ENCODE measurements around the gene SLC17A1. TPM values are rescaled to one million over a fixed set of nuclear protein-coding genes. Genes with fewer than 3 reads are reported as not detected.
A peak's percentile ranks its signal among the peaks of the same experiment; 100 is the strongest.

Gene SLC17A1
- total and polyA plus RNA-seq, 4 donors = not detected

GRCh38 chr6:25815194-25815593 is 16.7 kb downstream of the SLC17A1 start:
- Histone ChIP-seq H3K4me3 (ENCODE audit: low read length in 2 of 2) (no peak overlapping the region), H3K27ac (ENCODE audit: low read depth in 1 of 2, low read length in 2 of 2) (no peak overlapping the region), H3K4me1 (ENCODE audit: control insufficient read depth in 1 of 2, insufficient read depth in 2 of 2, low read length in 2 of 2) (no peaks in the 10 kb centered on the region), H3K36me3 (ENCODE audit: control insufficient read depth in 1 of 2, insufficient read depth in 2 of 2, low read length in 1 of 2) (no peaks in the 10 kb centered on the region), H3K27me3 (ENCODE audit: control insufficient read depth in 1 of 2, insufficient read depth in 2 of 2, low read length in 1 of 2) (no peaks in the 10 kb centered on the region), H3K9me3 (ENCODE audit: control insufficient read depth, low read length) (no peaks in the 10 kb centered on the region)
- intact Hi-C loops (cut with DNase I) = no loop called here
- no peak for ATAC-seq (ENCODE audit: low FRiP score)
- no peak for DNase-seq
- WGBS, 2 donors = 74 to 76% methylated on average over 3 of the region's 3 CpGs

DNA sequence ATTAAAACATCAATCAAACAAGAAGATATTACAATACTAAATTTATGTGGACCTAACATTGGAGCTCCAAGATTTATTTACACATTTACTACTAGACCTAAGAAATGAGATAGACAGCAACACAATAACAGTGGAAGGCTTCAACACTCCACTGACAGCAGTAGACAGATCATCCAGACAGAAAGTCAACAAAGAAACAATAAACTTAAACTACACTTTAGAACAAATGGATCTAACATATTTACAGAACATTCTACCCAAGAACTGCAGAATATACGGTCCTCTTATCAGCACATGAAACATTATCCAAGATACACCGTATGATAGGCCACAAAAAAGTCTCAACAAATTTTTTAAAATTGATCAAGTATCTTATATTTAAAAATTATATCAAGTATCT is 27.0 kb downstream of the SLC17A1 start:
- Histone ChIP-seq H3K4me3 (ENCODE audit: low read length in 2 of 2) (no peak overlapping the region), H3K27me3 (ENCODE audit: control insufficient read depth in 1 of 2, insufficient read depth in 2 of 2, low read length in 1 of 2) (peaks cover 0 to 2% of the 10 kb centered on the region in 2 donors), H3K36me3 (ENCODE audit: control insufficient read depth in 1 of 2, insufficient read depth in 2 of 2, low read length in 1 of 2) (no peaks in the 10 kb centered on the region), H3K27ac (ENCODE audit: low read depth in 1 of 2, low read length in 2 of 2) (no peak overlapping the region), H3K4me1 (ENCODE audit: control insufficient read depth in 1 of 2, insufficient read depth in 2 of 2, low read length in 2 of 2) (no peaks in the 10 kb centered on the region), H3K9me3 (ENCODE audit: control insufficient read depth, low read length) (no peaks in the 10 kb centered on the region)
- no peak for DNase-seq
- intact Hi-C loops (cut with DNase I) = no loop called here
- ATAC-seq (ENCODE audit: low FRiP score) = no peak
- 87 to 88% methylated on average over 2 of the region's 2 CpGs for WGBS, 2 donors

DNA sequence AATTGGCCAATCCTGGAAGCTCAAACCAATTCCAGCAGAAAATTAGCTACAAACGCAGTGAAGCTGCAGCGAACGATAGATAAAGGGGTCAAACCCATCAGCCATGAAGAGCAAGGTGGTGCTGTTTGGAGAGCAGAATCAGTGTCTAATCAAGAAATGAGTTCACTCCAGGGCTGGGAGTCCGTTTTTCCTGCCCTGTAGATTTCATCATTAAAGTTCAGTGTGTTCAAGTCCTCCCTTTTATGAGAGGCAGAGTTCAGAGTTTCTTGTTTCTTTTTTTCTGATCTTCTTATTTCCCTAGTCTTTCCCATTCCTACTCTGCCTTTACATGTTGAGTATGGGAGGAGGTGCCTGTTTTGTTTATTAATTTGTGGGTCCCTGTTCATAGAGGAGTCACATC is 30.4 kb downstream of the SLC17A1 start:
- H3K27ac ChIP-seq (ENCODE audit: low read depth in 1 of 2, low read length in 2 of 2) = no peak overlapping the region
- 85 to 92% methylated on average over 4 of the region's 4 CpGs for WGBS, 2 donors
- H3K4me1 ChIP-seq (ENCODE audit: control insufficient read depth in 1 of 2, insufficient read depth in 2 of 2, low read length in 2 of 2) = no peaks in the 10 kb centered on the region
- H3K36me3 ChIP-seq (ENCODE audit: control insufficient read depth in 1 of 2, insufficient read depth in 2 of 2, low read length in 1 of 2) = no peaks in the 10 kb centered on the region
- ATAC-seq (ENCODE audit: low FRiP score) = no peak
- H3K4me3 ChIP-seq (ENCODE audit: low read length in 2 of 2) = no peak overlapping the region
- no peaks in the 10 kb centered on the region for H3K9me3 ChIP-seq (ENCODE audit: control insufficient read depth, low read length)
- intact Hi-C loops (cut with DNase I) = no loop called here
- no peak for DNase-seq
- peaks cover 0 to 2% of the 10 kb centered on the region in 2 donors for H3K27me3 ChIP-seq (ENCODE audit: control insufficient read depth in 1 of 2, insufficient read depth in 2 of 2, low read length in 1 of 2)

DNA sequence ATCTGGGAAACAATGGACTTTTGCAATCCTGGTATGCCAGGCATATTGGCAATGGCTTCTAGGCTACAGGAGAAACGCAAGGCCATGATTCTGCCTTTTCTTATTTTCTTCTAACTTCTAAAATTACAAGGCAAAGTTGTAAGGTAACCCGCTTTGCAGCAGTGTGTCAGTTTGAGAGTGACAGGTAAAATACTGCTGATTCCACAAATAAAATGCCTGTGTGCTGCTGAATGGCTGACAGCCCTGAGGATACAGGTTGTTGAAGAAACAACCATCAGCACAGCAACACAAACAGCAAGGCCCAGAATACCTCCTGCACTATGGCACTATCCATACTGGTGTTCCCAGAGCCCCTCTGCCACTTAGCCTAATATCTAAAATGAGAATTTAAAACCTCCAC is 37.1 kb downstream of the SLC17A1 start:
- DNase-seq (no peak), ATAC-seq (ENCODE audit: low FRiP score) (no peak)
- Histone ChIP-seq H3K9me3 (ENCODE audit: control insufficient read depth, low read length) (no peaks in the 10 kb centered on the region), H3K4me1 (ENCODE audit: control insufficient read depth in 1 of 2, insufficient read depth in 2 of 2, low read length in 2 of 2) (no peaks in the 10 kb centered on the region), H3K27ac (ENCODE audit: low read depth in 1 of 2, low read length in 2 of 2) (no peak overlapping the region), H3K27me3 (ENCODE audit: control insufficient read depth in 1 of 2, insufficient read depth in 2 of 2, low read length in 1 of 2) (no peaks in the 10 kb centered on the region), H3K36me3 (ENCODE audit: control insufficient read depth in 1 of 2, insufficient read depth in 2 of 2, low read length in 1 of 2) (no peaks in the 10 kb centered on the region), H3K4me3 (ENCODE audit: low read length in 2 of 2) (no peak overlapping the region)
- 90 to 92% methylated on average over 2 of the region's 2 CpGs for WGBS, 2 donors
- intact Hi-C loops (cut with DNase I) = no loop called here

- WGBS, 2 donors = 99 to 100% methylated on average over 1 of the region's 1 CpG
- intact Hi-C loops (cut with DNase I) = no loop called here
Observed at GRCh38 chr6:25793970-25794369, 37.9 kb downstream of the SLC17A1 start.

GRCh38 chr6:25792016-25792415 is 39.8 kb downstream of the SLC17A1 start:
- intact Hi-C loops (cut with DNase I) = no loop called here
- H3K27ac ChIP-seq (ENCODE audit: low read depth in 1 of 2, low read length in 2 of 2) = no peak overlapping the region
- no peaks in the 10 kb centered on the region for H3K27me3 ChIP-seq (ENCODE audit: control insufficient read depth in 1 of 2, insufficient read depth in 2 of 2, low read length in 1 of 2)
- no peaks in the 10 kb centered on the region for H3K4me1 ChIP-seq (ENCODE audit: control insufficient read depth in 1 of 2, insufficient read depth in 2 of 2, low read length in 2 of 2)
- no peaks in the 10 kb centered on the region for H3K9me3 ChIP-seq (ENCODE audit: control insufficient read depth, low read length)
- WGBS, 2 donors = 89% methylated on average over 4 of the region's 4 CpGs
- DNase-seq (no peak), ATAC-seq (ENCODE audit: low FRiP score) (no peak)
- no peak overlapping the region for H3K4me3 ChIP-seq (ENCODE audit: low read length in 2 of 2)
- no peaks in the 10 kb centered on the region for H3K36me3 ChIP-seq (ENCODE audit: control insufficient read depth in 1 of 2, insufficient read depth in 2 of 2, low read length in 1 of 2)

More at GRCh38 chr6:25793970-25794369, 37.9 kb downstream of the SLC17A1 start:
- no peak for ATAC-seq (ENCODE audit: low FRiP score)
- Histone ChIP-seq H3K4me1 (ENCODE audit: control insufficient read depth in 1 of 2, insufficient read depth in 2 of 2, low read length in 2 of 2) (no peaks in the 10 kb centered on the region), H3K27ac (ENCODE audit: low read depth in 1 of 2, low read length in 2 of 2) (no peak overlapping the region), H3K36me3 (ENCODE audit: control insufficient read depth in 1 of 2, insufficient read depth in 2 of 2, low read length in 1 of 2) (no peaks in the 10 kb centered on the region), H3K27me3 (ENCODE audit: control insufficient read depth in 1 of 2, insufficient read depth in 2 of 2, low read length in 1 of 2) (no peaks in the 10 kb centered on the region), H3K9me3 (ENCODE audit: control insufficient read depth, low read length) (no peaks in the 10 kb centered on the region), H3K4me3 (ENCODE audit: low read length in 2 of 2) (no peak overlapping the region)
- no peak for DNase-seq

- H3K36me3 ChIP-seq (ENCODE audit: control insufficient read depth in 1 of 2, insufficient read depth in 2 of 2, low read length in 1 of 2) = no peaks in the 10 kb centered on the region
- no peaks in the 10 kb centered on the region for H3K9me3 ChIP-seq (ENCODE audit: control insufficient read depth, low read length)
- no peaks in the 10 kb centered on the region for H3K27me3 ChIP-seq (ENCODE audit: control insufficient read depth in 1 of 2, insufficient read depth in 2 of 2, low read length in 1 of 2)
- WGBS, 2 donors = 92 to 94% methylated on average over 2 of the region's 2 CpGs
- H3K4me1 ChIP-seq (ENCODE audit: control insufficient read depth in 1 of 2, insufficient read depth in 2 of 2, low read length in 2 of 2) = no peaks in the 10 kb centered on the region
- DNase-seq (no peak), ATAC-seq (ENCODE audit: low FRiP score) (no peak)
- H3K4me3 ChIP-seq (ENCODE audit: low read length in 2 of 2) = no peak overlapping the region
- intact Hi-C loops (cut with DNase I) = loop anchor here (2.0 to 5.0 kb wide), 4 partner anchors 101 to 213 kb away; no protein-coding TSS in a partner anchor
- H3K27ac ChIP-seq (ENCODE audit: low read depth in 1 of 2, low read length in 2 of 2) = no peak overlapping the region
Observed at GRCh38 chr6:25789475-25789874, 42.4 kb downstream of the SLC17A1 start.

DNA sequence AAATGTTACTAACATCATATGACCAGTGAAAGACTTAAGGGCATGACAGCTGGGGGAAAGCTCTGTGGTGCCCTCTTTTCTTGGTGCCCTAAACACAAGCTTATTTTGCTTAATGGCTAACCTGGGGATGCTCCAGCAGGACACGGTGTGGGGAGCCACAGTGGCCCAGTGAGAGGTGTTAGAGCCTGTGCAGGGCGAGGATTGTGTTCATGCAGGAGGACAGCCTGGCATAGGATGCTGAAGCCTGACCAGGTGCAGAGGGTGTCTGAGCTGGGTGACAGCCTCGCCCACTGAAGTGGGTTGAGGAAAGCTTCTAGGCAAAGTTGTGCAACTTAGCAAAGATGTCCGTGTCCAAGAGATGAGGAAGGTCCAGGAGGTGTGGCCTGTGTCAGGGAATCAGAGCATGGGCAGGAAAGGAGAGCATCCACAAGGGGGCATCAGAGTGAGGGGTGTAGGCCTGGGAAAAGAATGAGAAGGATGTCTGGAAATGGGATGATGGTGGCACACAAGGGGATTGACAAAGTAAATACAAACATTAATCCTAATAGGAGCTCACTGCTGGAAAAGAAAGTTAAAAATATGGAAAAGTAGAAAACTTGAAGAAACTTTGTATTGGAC is 43.4 kb downstream of the SLC17A1 start:
- intact Hi-C loops (cut with DNase I) = loop anchor here (2.0 to 5.0 kb wide), 4 partner anchors 102 to 214 kb away; no protein-coding TSS in a partner anchor
- ATAC-seq (ENCODE audit: low FRiP score) = peak; percentile 26
- Histone ChIP-seq H3K27ac (ENCODE audit: low read depth in 1 of 2, low read length in 2 of 2) (no peak overlapping the region), H3K9me3 (ENCODE audit: control insufficient read depth, low read length) (no peaks in the 10 kb centered on the region), H3K4me3 (ENCODE audit: low read length in 2 of 2) (no peak overlapping the region), H3K36me3 (ENCODE audit: control insufficient read depth in 1 of 2, insufficient read depth in 2 of 2, low read length in 1 of 2) (no peaks in the 10 kb centered on the region), H3K27me3 (ENCODE audit: control insufficient read depth in 1 of 2, insufficient read depth in 2 of 2, low read length in 1 of 2) (no peaks in the 10 kb centered on the region), H3K4me1 (ENCODE audit: control insufficient read depth in 1 of 2, insufficient read depth in 2 of 2, low read length in 2 of 2) (no peaks in the 10 kb centered on the region)
- DNase-seq = peak in 1 of 2 donors; percentile 63
- WGBS, 2 donors = 76 to 85% methylated on average over 4 of the region's 4 CpGs

- Histone ChIP-seq H3K4me3 (ENCODE audit: low read length in 2 of 2) (no peak overlapping the region), H3K36me3 (ENCODE audit: control insufficient read depth in 1 of 2, insufficient read depth in 2 of 2, low read length in 1 of 2) (no peaks in the 10 kb centered on the region), H3K27ac (ENCODE audit: low read depth in 1 of 2, low read length in 2 of 2) (no peak overlapping the region), H3K27me3 (ENCODE audit: control insufficient read depth in 1 of 2, insufficient read depth in 2 of 2, low read length in 1 of 2) (no peaks in the 10 kb centered on the region), H3K9me3 (ENCODE audit: control insufficient read depth, low read length) (no peaks in the 10 kb centered on the region), H3K4me1 (ENCODE audit: control insufficient read depth in 1 of 2, insufficient read depth in 2 of 2, low read length in 2 of 2) (no peaks in the 10 kb centered on the region)
- ATAC-seq (ENCODE audit: low FRiP score) (no peak), DNase-seq (no peak)
- intact Hi-C loops (cut with DNase I) = loop anchor here (5.0 kb wide), 3 partner anchors 105 to 215 kb away; no protein-coding TSS in a partner anchor
- 58 to 68% methylated on average over 2 of the region's 2 CpGs for WGBS, 2 donors
Observed at GRCh38 chr6:25787428-25787827, 44.4 kb downstream of the SLC17A1 start.
